ENCODE results near the gene PIGO. TPM values are rescaled to one million over a fixed set of nuclear protein-coding genes. Genes with fewer than 3 reads are reported as not detected.

PIGO gene
- total and polyA plus RNA-seq, 2 experiments from 2014 or later, result 22.1 to 41.4 TPM

DNA sequence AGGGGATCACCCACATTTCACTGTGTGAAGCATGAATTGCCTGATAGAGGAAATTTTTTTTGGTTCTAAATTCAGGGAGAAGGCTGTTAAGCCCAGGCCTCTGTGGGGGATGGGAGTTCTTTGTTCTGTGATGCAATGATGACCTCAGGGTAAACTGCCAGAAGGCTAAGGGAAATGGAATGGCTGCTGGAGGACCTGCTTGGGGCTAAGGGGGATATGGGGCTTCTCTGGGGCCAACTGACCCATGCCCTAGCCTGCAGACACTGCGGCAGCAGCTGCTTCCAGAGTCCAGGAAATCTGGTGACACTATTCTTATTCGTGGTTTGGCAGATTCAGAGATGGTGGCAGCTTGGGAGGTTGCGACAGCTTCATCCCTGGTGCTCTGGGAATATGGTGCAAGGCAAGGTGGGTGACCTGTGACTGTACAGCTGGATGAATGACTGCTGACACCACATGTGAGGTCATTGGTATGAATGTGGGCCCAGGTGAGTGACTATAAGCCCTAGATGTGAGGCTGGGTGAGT is 54.2 kb downstream of the PIGO start:
- no peaks in the 10 kb centered on the region for H3K79me2 ChIP-seq
- H3K4me3 ChIP-seq, result no peak overlapping the region
- no peaks in the 10 kb centered on the region for H3K4me1 ChIP-seq (ENCODE audit: insufficient read depth)
- no peak overlapping the region for H3K4me2 ChIP-seq
- no peaks in the 10 kb centered on the region for H3K9me3 ChIP-seq (ENCODE audit: low read depth)
- 93% methylated on average over 3 of the region's 3 CpGs for WGBS (ENCODE audit: low lambda C conversion rate, missing lambda C conversion rate)
- H3K27me3 ChIP-seq, result no peaks in the 10 kb centered on the region
- H3K27ac ChIP-seq, result no peak overlapping the region
- no peak overlapping the region for H2AFZ ChIP-seq
- H4K20me1 ChIP-seq (ENCODE audit: insufficient read depth, poor library complexity, severe bottlenecking), result no peaks in the 10 kb centered on the region
- DNase-seq (ENCODE audit: low spot score), result peak; percentile 22
- TF ChIP-seq EZH2 (IDR thresholded peaks at IDR 0.05; ENCODE audit: borderline replicate concordance) (no peak), EZH2phosphoT487 (IDR thresholded peaks at IDR 0.05; ENCODE audit: low read depth, severe bottlenecking, unreplicated experiment) (no peak)
- TF ChIP-seq, protein P1, sequence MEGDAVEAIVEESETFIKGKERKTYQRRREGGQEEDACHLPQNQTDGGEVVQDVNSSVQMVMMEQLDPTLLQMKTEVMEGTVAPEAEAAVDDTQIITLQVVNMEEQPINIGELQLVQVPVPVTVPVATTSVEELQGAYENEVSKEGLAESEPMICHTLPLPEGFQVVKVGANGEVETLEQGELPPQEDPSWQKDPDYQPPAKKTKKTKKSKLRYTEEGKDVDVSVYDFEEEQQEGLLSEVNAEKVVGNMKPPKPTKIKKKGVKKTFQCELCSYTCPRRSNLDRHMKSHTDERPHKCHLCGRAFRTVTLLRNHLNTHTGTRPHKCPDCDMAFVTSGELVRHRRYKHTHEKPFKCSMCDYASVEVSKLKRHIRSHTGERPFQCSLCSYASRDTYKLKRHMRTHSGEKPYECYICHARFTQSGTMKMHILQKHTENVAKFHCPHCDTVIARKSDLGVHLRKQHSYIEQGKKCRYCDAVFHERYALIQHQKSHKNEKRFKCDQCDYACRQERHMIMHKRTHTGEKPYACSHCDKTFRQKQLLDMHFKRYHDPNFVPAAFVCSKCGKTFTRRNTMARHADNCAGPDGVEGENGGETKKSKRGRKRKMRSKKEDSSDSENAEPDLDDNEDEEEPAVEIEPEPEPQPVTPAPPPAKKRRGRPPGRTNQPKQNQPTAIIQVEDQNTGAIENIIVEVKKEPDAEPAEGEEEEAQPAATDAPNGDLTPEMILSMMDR (IDR thresholded peaks at IDR 0.05; ENCODE audit: poor library complexity), result no peak
- no peaks in the 10 kb centered on the region for H3K36me3 ChIP-seq (replicated peaks; ENCODE audit: insufficient read depth, low read depth)
- no peaks in the 10 kb centered on the region for H3K9me2 ChIP-seq (replicated peaks; ENCODE audit: insufficient read depth)

Small RNA genes within 50 kb of the gene (small RNA-seq; reads per million reads assigned to genes)
- not detected for gene RN7SL338P

Other genes with a start within 250 kb of the PIGO start
- gene PHF24, start 138.3 kb downstream of the PIGO start, total RNA-seq, result 0.08 and 0.67 TPM in 2 replicates
- 0.06 and 0.11 TPM in 2 replicates for gene PHF24, start 138.3 kb downstream of the PIGO start, polyA plus RNA-seq
- gene DNAJB5, start 106.8 kb downstream of the PIGO start, total RNA-seq, result 7.6 and 8.2 TPM in 2 replicates
- gene DNAJB5, start 106.8 kb downstream of the PIGO start, polyA plus RNA-seq, result 6.0 and 7.0 TPM in 2 replicates
- 234 and 250 TPM in 2 replicates for gene VCP, start 24.0 kb downstream of the PIGO start, total RNA-seq
- 259 and 284 TPM in 2 replicates for gene VCP, start 24.0 kb downstream of the PIGO start, polyA plus RNA-seq
- gene FANCG, start 16.6 kb downstream of the PIGO start, total RNA-seq, result 13.4 and 38.2 TPM in 2 replicates
- 15.3 and 15.8 TPM in 2 replicates for gene FANCG, start 16.6 kb downstream of the PIGO start, polyA plus RNA-seq
- 84.0 and 98.0 TPM in 2 replicates for gene STOML2, start 6.5 kb upstream of the PIGO start, total RNA-seq
- gene STOML2, start 6.5 kb upstream of the PIGO start, polyA plus RNA-seq, result 120 TPM in 2 replicates
- gene ATOSB, start 19.3 kb upstream of the PIGO start, total RNA-seq, result 17.4 and 18.3 TPM in 2 replicates
- gene ATOSB, start 19.3 kb upstream of the PIGO start, polyA plus RNA-seq, result 16.1 and 18.7 TPM in 2 replicates
- gene UNC13B, start 65.4 kb upstream of the PIGO start, total RNA-seq, result 24.3 and 24.5 TPM in 2 replicates
- gene UNC13B, start 65.4 kb upstream of the PIGO start, polyA plus RNA-seq, result 7.1 and 10.4 TPM in 2 replicates